ENCODE measurements around the gene CCDC85C. TPM values are rescaled to one million over a fixed set of nuclear protein-coding genes. Genes with fewer than 3 reads are reported as not detected.

The CCDC85C gene
- total and polyA plus RNA-seq, 2 of the 8 experiments (the other 6 are each of a cell fraction or from before 2014, with no cell fraction given): 16.8 to 35.8 TPM

- TF ChIP-seq EGR1 (IDR thresholded peaks at IDR 0.05; ENCODE audit: borderline replicate concordance, low read depth, low read length): no peak
These were observed 28.5 kb upstream of the CCDC85C start (continued) for GRCh38 chr14:99632410-99633035.

All from H1 (cell line).